ENCODE data around the gene HOXD11.

Gene HOXD11

DNA sequence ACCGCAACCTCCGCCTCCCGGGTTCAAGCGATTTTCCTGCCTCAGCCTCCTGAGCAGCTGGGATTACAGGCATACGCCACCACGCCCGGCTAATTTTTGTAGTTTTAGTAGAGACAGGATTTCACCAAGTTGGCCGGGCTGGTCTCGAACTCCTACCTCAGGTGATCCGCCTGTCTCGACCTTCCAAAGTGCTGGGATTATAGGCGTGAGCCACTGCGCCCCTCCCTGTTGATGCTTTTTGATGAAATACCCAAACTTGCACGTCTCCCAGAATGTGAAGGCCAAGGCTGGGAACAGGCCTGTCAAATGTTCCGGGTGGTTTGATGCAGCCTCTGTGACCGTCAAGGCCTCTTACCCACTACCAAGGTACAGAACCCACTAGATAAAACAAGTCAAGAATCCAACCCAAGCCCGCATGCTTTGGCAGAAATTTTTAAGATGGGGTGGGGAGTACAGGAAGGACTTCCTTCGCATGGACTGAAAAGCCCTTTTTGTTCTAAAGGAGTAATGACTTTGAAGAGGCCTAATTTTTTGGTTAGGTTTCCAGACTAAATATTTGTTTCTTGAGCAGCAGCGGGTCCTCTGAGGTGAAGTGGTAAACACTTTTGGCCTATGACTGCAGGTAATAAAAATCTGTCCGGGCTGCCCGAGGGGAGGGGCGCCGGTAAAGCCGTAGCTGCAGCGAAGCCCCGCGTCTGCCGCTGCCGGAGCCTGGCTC lies 19.6 kb upstream of the HOXD11 start:
- Mint-ChIP-seq H3K4me3 (peak overlapping the region in 1 of 2 donors; percentile 68), H3K9me3 (peaks cover 8 to 24% of the 10 kb centered on the region in 2 donors), H3K27ac (no peak overlapping the region), H3K27me3 (peaks cover 100% of the 10 kb centered on the region), H3K4me1 (peaks cover 30% of the 10 kb centered on the region)
- DNase-seq (no peak), ATAC-seq (no peak)

GRCh38 chr2:176088048-176088936 lies 18.8 kb upstream of the HOXD11 start:
- DNase-seq (no peak), ATAC-seq (no peak)
- no peak overlapping the region for H3K27ac Mint-ChIP-seq
- peaks cover 8 to 18% of the 10 kb centered on the region in 2 donors for H3K9me3 Mint-ChIP-seq
- peaks cover 99% of the 10 kb centered on the region for H3K27me3 Mint-ChIP-seq
- H3K4me1 Mint-ChIP-seq, result peaks cover 26% of the 10 kb centered on the region
- peak overlapping the region; percentile 68 for H3K4me3 Mint-ChIP-seq

DNA sequence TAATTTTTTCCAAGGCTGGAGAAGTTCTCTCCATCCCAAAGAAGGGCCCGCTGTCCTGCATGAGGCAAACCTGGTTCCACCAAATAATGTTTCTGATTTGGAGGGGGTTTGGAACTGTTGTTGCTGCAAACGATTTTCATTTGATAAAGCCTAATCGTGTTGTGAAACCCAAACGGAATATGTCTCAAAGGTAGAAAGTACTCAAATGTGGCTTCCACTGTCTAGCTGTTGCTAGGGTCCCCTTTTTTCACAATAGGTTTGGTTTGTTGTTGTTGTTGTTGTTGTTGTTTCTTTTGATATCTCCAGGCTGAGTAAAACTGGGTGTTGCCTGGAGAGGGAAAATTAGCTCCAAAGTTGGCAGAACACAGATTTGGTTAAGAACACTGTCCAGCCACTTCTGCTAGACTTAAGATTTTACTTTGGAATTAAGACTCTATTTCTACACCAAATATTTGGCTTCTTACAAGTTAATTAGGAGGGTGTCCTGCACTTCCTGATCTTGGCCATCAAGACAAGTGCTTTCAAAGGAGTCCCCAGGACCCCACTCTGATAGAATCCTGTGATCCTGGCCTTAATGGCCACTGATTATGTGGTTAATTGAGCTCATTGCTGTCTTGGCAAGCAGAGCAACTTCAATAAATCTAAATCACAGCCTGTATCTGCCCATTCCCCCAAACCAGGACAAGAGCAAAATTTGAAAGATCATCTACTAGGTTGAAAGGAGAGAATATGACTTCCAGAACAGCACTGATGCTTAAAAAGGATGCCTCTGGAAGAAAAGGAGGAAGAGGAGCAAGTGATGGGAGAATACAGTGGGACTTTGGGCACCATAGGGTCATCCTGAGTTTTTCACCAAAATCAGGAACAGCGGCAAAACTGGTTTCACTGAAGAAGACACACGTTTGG lies 17.9 kb upstream of the HOXD11 start:
- Mint-ChIP-seq H3K4me3 (no peak overlapping the region), H3K27me3 (peaks cover 99% of the 10 kb centered on the region), H3K4me1 (peaks cover 33% of the 10 kb centered on the region), H3K9me3 (peaks cover 0 to 12% of the 10 kb centered on the region in 2 donors), H3K27ac (no peak overlapping the region)
- no peak for DNase-seq
- ATAC-seq, result no peak

GRCh38 chr2:176089843-176090395 lies 17.2 kb upstream of the HOXD11 start:
- no peak for DNase-seq
- no peak for ATAC-seq
- peak overlapping the region in 1 of 2 donors; percentile 8 for H3K27ac Mint-ChIP-seq
- H3K9me3 Mint-ChIP-seq, result peaks cover 0 to 9% of the 10 kb centered on the region in 2 donors
- H3K4me1 Mint-ChIP-seq, result peaks cover 30% of the 10 kb centered on the region
- H3K4me3 Mint-ChIP-seq, result no peak overlapping the region
- H3K27me3 Mint-ChIP-seq, result peaks cover 99% of the 10 kb centered on the region

GRCh38 chr2:176090862-176091261 lies 16.2 kb upstream of the HOXD11 start:
- H3K27ac Mint-ChIP-seq, result no peak overlapping the region
- no peak overlapping the region for H3K4me3 Mint-ChIP-seq
- no peak for ATAC-seq
- peaks cover 0 to 9% of the 10 kb centered on the region in 2 donors for H3K9me3 Mint-ChIP-seq
- no peak for DNase-seq
- peaks cover 26% of the 10 kb centered on the region for H3K4me1 Mint-ChIP-seq
- H3K27me3 Mint-ChIP-seq, result peaks cover 99% of the 10 kb centered on the region

GRCh38 chr2:176091329-176092258 lies 15.5 kb upstream of the HOXD11 start:
- H3K27ac Mint-ChIP-seq, result peak overlapping the region in 1 of 2 donors; percentile 75
- H3K27me3 Mint-ChIP-seq, result peaks cover 99% of the 10 kb centered on the region
- H3K9me3 Mint-ChIP-seq, result peaks cover 0 to 9% of the 10 kb centered on the region in 2 donors
- peak overlapping the region; percentile 52 to 68 for H3K4me3 Mint-ChIP-seq
- H3K4me1 Mint-ChIP-seq, result peaks cover 29% of the 10 kb centered on the region
- ATAC-seq (no peak), DNase-seq (no peak)

GRCh38 chr2:176092270-176093144 lies 14.6 kb upstream of the HOXD11 start, which contains the start of gene HOXD13:
Gene HOXD13, plus strand, starts transcription at chr2:176092721. Its CDS starts 170 bp downstream, at chr2:176092891.
- DNase-seq (no peak), ATAC-seq (no peak)
- H3K27me3 Mint-ChIP-seq, result peaks cover 99% of the 10 kb centered on the region
- no peaks in the 10 kb centered on the region for H3K9me3 Mint-ChIP-seq
- H3K4me1 Mint-ChIP-seq, result peaks cover 38% of the 10 kb centered on the region
- H3K4me3 Mint-ChIP-seq, result peak within 1 kb of the TSS; percentile 52 to 77
- peak within 1 kb of the TSS in 1 of 2 donors; percentile 75 for H3K27ac Mint-ChIP-seq

DNA sequence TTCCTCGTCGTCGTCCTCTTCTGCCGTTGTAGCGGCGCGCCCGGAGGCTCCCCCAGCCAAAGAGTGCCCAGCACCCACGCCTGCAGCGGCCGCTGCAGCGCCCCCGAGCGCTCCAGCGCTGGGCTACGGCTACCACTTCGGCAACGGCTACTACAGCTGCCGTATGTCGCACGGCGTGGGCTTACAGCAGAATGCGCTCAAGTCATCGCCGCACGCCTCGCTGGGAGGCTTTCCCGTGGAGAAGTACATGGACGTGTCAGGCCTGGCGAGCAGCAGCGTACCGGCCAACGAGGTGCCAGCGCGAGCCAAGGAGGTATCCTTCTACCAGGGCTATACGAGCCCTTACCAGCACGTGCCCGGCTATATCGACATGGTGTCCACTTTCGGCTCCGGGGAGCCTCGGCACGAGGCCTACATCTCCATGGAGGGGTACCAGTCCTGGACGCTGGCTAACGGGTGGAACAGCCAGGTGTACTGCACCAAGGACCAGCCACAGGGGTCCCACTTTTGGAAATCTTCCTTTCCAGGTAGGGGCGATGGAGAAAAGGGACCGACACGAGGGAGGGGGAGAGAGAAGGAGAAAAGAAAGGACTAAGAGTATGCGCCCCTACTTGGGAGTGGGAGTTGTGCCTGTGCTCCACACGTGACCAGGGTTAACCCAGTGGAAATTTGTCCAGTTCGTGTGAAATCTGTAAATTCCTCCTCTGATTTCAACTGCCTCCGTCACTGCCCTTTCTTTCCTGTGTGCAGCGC lies 13.8 kb upstream of the HOXD11 start:
- Mint-ChIP-seq H3K9me3 (no peaks in the 10 kb centered on the region), H3K27ac (no peak overlapping the region), H3K4me1 (peaks cover 41% of the 10 kb centered on the region), H3K4me3 (peak overlapping the region; percentile 26 to 77), H3K27me3 (peaks cover 99% of the 10 kb centered on the region)
- no peak for DNase-seq
- no peak for ATAC-seq

- no peaks in the 10 kb centered on the region for H3K9me3 Mint-ChIP-seq
- no peak for ATAC-seq
- no peak overlapping the region for H3K27ac Mint-ChIP-seq
- H3K4me1 Mint-ChIP-seq, result peaks cover 43% of the 10 kb centered on the region
- peaks cover 99% of the 10 kb centered on the region for H3K27me3 Mint-ChIP-seq
- peak overlapping the region in 1 of 2 donors; percentile 47 for H3K4me3 Mint-ChIP-seq
- DNase-seq, result no peak
Observed at GRCh38 chr2:176093898-176094249, 13.2 kb upstream of the HOXD11 start.

DNA sequence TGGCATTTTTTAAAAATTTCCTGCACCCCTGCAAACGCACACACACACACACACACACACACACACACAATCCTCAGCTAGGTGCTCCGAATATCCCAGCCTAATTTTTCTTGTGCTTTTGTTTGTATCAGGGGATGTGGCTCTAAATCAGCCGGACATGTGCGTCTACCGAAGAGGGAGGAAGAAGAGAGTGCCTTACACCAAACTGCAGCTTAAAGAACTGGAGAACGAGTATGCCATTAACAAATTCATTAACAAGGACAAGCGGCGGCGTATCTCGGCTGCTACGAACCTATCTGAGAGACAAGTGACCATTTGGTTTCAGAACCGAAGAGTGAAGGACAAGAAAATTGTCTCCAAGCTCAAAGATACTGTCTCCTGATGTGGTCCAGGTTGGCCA lies 12.7 kb upstream of the HOXD11 start:
- no peak for ATAC-seq
- peaks cover 45% of the 10 kb centered on the region for H3K4me1 Mint-ChIP-seq
- H3K4me3 Mint-ChIP-seq, result no peak overlapping the region
- H3K27me3 Mint-ChIP-seq, result peaks cover 99% of the 10 kb centered on the region
- no peaks in the 10 kb centered on the region for H3K9me3 Mint-ChIP-seq
- no peak overlapping the region for H3K27ac Mint-ChIP-seq
- no peak for DNase-seq

- DNase-seq (no peak), ATAC-seq (no peak)
- no peak overlapping the region for H3K4me3 Mint-ChIP-seq
- peaks cover 99% of the 10 kb centered on the region for H3K27me3 Mint-ChIP-seq
- peaks cover 50% of the 10 kb centered on the region for H3K4me1 Mint-ChIP-seq
- H3K27ac Mint-ChIP-seq, result no peak overlapping the region
- H3K9me3 Mint-ChIP-seq, result no peaks in the 10 kb centered on the region
Observed at GRCh38 chr2:176095421-176095820, 11.7 kb upstream of the HOXD11 start.

- ATAC-seq (no peak), DNase-seq (no peak)
- H3K9me3 Mint-ChIP-seq, result no peaks in the 10 kb centered on the region
- peak overlapping the region; percentile 70 to 80 for H3K4me3 Mint-ChIP-seq
- H3K27me3 Mint-ChIP-seq, result peaks cover 99% of the 10 kb centered on the region
- peaks cover 50% of the 10 kb centered on the region for H3K4me1 Mint-ChIP-seq
- H3K27ac Mint-ChIP-seq, result no peak overlapping the region
Observed at GRCh38 chr2:176096243-176096985, 10.7 kb upstream of the HOXD11 start.
